ENCODE data around the gene CDH4.

Gene CDH4

DNA sequence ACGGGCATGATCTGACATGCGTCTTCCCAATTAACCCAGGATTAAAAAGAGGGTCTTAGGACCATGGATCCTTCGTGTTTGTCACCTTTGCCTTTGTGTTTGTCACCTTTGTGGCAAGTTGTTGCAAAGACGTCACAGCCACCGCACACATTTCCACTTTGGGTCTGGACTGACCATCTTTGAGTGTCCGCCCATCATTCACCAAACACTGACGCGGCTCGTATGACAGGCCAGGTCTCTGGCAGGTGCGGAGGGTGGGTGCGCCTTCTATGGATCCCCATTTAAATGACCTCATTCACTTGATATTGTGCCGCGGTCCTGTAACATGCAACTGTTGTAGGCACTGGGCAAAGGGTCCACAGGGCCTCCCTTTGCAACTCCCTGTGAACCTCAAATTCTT lies 409.5 kb downstream of the CDH4 start:
- no peak for DNase-seq

DNA sequence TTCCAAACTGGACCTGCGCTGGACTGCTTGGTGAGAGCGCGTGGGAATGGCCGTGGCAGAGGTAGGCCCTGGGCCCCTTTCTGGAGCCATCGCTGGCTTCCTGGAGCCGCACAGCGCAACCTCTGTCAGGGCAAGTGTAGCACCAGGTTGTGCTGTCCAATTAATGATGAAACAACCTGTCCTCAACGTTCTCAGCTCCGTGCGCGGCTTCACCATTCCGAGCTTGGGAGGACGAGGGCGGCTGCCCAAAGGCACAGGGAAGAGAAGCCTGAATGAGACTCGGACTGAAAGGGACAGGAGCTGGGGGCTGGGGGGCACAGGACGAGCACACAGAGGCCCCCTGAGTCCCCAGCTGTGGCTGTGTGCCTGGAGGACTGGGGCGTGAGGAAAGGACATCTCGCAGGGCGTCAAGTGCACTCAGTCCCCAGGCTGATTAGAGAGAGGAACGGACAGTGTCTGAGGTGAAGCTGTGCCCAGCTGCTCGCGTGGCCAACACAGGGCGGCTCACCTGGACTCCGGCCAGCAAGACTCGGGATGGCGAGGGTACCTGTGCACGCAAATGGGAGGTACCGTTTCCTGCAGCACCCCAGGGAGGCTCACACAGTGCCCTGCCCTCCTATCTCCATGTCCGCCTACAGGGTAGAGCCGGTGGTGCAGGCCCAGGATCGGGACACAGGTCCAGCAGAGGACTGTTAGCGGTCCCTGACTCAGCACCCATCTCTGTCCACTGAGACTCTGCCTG lies 410.3 kb downstream of the CDH4 start:
- no peak for DNase-seq

DNA sequence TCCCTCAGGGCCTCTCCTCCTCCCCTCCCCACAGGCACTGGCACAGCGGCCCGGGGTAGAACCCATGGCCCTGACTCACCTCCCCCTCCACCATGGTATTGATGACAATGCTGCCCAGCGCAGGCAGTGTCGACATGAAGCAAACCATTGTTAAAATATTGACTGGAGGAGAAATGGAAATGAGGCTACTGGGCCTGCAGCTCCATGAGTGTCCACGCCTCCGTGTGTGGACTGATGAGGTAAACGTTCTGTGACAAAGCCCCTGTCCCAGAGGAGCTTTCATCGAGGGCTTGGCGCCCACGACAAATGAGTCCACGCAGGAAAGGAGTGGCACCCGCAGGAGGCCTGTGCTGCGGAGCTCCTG lies 410.9 kb downstream of the CDH4 start:
- no peak for DNase-seq

DNA sequence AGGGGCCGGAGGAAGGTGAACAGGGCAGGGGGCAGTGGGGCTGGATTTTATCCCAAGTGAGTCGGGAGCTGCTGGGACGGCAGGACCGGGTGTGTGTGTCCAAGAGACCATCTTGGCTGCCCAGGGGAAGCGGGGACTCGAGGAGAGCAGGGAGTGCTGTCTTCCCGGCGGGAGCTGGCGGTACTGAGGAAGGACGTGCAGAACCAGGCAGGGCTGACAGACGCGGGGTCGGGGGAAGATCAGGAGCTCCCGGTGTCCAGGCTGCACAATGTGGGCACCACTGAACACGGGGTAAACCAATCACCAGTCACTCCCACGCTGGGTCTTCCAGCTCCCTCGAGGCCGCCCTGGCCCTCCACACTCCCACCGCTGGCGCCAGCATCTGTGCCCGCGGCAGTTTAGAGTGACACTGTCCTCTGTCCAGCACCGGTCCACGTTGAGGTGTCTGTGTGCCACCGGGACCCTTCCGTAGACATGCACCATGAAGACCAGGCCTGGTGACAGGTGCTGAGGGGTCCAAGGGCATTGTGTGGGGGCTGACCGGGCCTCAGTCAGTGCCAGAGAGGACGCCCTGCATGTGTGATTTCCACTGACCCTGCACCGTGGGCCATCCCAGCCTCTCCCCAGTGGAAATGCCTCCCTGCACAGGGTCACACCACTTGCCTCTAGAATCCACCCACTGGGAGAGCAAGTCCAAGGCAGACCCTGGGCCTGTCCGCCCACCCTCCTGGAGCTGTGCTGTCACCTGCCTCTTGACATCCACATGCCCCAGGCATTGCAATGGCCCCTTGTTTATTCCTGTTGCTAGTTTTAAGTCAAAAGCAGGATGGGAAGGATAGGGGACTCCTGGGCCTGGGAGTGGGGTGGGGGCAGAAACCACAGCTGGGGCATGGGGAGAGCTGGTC lies 411.7 kb downstream of the CDH4 start:
- DNase-seq: no peak

DNA sequence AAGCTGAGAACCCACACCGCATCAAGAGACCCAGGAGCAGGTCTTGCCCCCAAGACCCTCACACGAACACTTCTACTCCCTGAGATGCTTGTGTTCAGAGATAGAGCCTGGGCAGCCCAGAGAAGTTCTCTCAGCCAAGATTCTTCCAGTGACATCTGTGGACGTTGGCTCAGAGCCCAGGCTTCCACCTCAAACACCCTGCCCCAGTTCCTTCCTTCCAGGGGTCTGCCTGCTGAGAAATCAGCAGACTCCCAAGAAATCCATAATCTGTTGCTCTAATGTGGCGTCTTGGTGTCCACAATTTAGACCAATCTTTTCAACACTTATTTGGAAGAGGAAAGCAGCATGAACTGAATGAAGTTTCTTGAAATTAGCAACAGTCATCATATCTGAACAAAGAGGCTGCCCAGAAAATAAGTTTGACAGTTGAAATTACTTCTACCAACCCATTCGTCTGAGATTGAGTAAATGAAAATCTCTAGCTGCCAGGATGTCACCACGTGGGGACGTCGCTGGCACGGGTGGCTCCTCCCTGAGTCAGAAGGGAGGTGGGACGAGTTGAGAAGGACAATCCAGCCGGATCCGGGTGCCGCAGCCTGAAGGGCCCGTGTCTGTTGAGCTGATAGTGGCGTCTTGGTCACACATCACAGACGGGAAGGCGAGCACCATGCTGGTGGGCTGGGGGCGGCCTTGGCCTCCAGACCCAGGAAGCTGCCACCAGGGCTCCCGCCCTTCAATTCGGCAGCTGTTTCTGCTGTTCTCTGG lies 412.7 kb downstream of the CDH4 start:
- DNase-seq: no peak

DNA sequence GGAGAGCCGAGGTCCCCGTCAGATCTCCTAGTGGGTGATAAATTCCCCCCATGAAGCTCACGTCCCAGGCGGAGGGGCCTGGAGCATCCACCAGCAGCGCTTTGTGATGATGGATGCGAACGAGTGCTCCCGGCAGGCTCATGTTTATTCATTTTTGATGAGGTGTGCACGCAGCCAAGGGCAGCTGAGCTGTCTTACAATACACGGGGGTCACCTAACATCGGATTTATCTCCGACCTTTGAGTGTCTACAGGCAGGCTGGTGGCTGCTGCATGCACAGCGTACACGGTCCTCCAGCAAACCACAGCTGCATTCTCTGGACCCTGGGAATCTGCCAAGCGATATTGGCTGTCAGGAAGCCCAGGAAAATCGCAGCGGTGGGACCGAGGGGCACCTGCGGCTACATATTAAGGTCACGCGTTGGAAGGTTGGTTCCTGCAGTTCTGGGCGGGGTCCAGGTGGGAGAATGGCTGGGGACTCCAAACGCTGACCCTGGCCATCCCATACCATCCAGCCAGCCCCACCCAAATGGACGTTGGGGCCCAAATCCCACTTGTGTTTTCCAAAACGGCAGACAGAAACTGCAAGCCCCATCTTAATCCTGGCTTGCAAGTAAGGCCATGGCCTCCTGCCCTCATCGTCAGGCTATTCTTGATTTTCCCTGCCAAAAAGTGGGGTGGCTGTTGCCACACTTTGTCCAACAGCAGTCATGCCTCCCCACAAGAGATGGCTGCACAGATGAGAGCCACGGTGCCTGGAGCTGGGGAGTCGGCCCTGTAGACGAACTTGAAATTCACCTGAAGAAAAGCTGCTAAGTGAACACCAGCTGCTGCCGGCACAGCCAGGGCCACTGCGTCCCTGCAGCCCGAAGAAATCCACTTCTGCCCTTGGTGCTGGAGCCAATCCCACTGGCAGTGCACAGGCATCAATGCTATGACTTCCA lies 413.7 kb downstream of the CDH4 start:
- DNase-seq: no peak

DNA sequence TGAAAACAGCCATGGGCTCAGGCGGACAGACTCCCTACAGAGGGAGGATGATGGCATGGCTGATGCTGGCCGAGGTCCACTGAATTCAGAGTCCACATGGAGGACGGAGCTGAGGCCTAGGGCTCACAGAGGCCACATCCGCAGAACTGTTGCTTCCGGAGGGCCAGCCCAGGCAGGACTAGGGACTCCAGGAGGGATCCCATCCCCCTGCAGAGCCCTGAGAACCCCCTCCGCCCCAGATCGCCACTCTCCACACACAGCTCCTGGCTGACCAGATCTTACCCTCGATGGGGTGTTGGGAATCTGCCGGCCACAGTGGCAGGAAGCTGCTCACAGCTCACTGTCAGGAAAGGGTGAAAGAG lies 414.4 kb downstream of the CDH4 start:
- no peak for DNase-seq

DNA sequence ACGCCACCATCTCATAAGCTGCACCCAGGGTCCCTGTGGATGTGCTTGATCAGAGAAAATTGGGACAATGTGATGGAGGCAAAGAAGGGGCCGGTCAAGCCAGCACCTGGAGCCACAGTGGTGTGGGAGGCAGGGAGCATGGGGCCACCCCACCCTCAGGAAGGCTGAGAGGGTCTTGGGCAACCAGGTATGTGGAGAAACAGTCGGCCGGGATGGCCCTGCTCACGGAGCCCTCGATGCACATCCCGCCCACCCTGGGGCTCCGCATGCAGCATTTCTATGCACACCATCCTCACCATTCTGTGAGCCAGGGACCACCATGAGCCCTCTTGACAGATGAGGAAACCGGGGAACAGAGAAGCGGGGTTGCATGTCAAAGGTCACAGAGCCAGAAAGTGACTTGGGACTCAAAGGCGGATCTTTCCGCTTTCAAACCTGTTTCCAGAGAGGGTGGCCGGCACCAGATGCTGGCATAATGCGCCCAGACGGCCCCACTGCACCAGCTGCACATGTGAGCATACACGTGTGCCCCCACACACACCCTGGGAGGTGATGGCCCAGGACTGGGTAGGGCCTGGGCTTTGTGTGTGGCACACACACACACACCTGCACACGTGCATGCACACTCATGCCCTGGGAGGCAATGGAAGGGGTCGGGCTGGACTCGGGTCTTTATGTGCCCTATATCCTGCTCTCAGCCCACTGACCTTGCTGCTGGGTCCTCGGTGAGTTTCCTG lies 415.2 kb downstream of the CDH4 start:
- DNase-seq: no peak

DNA sequence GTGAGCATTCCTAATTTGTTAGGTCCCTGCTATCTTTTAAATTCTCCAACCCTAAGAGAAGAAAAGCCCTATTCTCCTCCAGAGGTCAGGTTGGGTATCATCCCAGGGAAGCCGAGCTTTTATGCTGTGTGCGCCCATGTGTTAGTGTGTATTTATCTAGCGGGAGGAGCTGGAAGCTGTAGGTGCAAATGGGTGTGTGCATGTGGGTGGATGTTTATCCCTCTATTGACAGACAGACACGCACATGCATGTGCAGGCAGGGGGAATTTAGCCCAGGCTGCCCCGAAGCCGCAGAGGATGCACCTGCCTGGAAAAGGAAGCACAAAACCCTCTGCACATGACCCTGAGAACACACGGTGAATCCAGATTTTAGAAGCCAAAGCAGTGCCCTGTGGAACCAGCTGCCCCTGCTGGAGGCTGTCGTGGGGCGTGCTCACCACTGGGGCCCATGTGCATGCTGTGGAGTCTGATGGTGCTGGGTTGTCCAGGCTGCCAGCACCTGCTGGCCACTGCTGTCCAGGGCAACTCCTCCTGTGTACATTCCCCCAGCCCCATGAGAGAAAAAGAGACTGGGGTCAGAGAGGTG lies 416.1 kb downstream of the CDH4 start:
- no peak for DNase-seq

DNA sequence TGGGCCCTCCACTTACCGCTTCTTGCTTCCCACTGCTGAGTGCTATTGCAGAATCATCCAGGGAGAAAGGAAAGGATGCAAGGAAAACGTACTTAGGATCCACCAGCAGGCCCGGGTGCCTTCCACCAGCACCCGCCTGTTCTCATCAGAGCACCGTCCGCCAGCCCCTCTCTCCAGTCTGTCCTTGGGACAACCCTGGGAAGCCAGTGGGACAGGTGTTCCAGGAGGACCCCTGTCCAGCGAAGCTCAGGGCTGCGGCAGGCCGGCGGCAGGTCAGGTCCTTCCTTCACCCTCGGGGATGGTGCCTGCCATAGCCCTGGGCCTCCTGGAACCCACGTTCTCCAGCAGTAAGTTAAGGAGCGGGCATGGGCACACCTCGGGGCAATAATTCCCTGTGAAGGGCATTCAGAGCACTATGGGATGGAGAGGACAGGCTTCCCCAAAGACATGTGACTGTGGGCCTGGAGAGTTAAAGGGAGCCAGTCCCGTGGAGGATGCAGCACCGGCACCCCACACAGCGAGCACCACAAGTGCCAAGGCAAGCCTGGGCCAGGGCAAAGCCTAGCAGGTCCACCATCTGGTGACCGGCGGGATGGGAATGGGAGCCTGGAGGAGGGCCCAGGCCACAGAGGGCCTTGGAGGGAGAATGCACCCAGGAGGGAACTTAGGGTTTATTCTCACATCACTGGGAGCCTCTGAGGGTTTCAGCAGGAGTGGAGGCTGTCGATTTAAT lies 416.9 kb downstream of the CDH4 start:
- DNase-seq: no peak

DNA sequence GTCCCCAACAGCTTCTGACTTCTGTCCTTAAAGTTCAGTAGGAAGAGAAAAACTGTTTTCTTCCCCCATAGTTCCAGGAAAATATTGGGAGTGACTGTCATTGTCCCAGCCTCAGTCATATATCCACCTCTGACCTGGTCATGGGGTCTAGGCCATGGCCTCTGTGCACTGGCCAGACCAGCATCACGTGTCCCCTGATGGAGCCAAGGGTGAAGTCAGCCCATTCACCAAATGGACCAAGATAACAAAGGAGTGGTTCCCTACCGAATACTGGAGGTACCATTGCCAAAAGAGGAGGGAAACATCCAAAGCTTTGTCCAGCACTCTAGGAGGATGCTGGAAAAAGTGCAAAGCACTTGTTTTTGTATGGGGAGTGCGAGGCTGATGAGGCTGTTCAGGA lies 418.2 kb downstream of the CDH4 start:
- no peak for DNase-seq

DNA sequence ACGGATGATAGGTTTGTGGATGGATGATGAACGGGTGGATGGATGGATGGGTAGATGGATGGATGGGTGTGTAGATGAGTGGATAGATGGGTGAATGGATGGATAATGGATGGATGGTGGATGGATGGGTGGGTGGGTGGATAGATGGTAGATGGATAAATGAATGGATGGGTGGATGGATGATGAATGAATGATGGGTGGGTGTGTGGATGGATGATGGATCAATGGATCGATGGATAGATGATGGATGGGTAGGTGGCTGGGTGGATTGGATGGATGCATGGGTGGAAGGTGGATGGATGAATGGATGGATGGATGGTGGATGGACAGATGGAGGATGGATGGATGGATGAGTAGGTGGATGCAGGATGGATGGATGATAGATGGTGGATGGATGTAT lies 419.5 kb downstream of the CDH4 start:
- no peak for DNase-seq

DNA sequence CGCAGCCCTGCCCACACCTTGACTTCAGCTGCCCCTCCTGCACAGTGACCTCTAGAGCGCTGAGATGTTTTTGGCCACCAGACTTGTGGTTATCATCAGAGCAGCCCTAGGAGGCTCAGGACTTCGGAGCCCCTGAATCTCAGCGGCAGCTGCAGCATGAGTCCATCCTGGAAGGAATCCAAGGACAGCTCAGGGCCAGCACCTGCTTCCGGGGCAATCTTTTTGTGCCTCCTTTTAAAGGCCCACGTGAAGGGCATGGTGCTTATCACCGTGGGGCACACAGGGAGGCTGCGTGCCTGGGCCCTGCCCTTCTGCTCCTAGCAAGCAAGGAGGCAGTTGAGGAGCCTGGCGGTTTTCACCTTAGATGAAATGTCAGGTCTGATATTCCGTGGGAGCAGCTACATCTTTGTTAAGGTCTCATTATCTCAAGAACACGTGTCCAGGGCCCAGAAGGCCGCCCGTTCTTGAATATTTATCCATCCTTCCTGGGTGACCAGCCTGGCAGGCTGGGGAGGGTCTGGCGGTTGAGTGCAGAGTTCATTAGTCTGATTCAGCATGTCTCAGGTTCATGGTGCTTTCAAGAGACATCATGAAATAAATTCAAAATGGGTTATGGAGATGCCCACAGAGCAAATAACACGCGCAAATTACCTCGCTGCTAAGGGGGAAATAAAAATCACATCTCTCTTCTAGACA lies 421.2 kb downstream of the CDH4 start:
- DNase-seq: no peak

DNA sequence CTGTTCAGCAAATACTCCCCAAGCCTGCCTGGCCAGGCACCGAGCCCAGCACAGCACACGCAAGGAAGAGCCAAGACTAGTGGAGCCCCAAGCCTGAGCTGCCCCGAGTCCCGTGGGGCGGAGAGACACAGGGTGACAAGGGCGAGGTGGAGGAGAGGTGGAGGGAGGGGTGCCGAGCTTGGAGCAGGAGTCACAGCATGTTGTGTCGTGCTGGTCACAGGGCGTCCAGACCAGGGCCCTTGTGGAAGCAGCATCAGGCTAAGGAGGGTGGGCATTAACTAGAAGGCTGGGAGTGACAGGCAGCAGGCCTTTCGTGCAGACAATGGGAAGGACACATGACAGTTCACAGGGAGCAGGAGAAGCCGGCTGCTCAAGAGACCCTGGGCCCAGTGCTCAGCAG lies 422.1 kb downstream of the CDH4 start:
- no peak for DNase-seq

DNA sequence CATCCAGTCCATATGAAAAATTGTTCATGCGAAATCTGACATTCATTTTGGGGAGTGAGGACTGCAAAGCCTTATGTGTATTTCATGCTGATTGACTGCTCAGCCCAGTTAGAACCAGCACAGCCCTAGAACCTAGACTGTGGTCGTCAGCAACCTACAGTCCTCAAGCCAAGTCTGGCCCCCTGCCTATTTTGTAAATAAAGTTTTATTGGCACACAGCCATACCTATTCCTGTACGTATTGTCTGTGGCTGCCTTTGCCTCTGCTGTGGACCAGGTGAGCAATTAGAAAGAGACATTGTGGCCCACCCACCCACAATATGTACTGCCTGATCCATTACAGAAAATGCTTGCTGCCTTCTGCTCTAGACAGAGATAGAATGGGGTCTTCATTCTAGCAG lies 422.6 kb downstream of the CDH4 start:
- DNase-seq: no peak

DNA sequence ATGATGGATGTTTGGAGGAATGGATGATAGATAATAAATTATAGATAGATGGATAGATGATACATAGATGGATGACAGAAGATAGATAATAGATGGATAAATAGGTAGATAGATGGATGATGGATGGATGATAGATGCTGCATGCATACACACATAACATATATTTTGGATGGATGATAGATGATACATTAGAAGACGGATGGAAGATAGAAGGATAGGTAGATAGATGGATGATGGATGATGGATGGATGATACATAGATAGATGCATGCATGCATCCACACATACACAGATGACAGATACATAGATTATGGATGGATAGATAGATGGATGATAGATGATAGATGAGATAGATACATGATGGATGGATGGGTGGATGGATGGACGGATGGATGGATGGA lies 425.9 kb downstream of the CDH4 start:
- no peak for DNase-seq

DNA sequence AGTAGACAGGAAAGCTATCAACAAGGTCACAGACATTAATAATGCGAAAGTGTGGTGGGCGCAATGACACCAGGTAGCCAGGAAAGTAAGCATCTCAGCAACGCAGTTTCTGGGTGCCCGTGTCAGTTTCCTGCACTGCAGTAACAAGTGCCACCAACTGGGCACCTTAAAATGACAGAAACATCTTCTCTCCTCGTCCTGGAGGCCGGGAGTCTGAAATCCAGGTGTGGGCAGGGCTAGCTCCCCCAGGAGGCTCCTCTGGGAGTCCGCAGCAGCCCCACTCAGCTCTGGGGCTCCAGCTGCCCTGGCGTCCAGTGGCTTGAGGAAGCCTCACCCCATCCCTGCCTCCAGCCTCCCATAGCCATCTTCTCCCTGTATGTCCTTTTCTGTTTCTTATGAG lies 426.4 kb downstream of the CDH4 start:
- no peak for DNase-seq

DNA sequence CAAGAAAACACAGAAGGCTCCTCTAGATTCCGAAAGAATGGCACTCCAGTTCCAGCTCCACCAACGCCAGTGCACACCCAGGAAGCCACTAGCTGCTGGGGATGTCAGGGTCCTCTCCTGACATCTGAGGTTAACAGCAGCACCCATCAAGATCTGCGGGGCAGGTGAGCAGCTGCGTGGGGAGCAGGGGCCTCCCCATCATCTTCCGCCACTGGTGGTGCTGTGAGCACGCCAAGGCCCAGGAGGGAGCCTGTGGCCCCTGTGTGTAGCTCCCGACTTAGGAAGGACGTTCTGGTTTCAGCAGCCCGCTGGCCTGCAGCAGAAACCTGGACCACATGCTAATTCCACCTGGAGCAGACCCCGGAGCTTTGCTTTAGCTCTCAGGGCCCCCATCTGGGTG lies 427.4 kb downstream of the CDH4 start:
- no peak for DNase-seq

DNA sequence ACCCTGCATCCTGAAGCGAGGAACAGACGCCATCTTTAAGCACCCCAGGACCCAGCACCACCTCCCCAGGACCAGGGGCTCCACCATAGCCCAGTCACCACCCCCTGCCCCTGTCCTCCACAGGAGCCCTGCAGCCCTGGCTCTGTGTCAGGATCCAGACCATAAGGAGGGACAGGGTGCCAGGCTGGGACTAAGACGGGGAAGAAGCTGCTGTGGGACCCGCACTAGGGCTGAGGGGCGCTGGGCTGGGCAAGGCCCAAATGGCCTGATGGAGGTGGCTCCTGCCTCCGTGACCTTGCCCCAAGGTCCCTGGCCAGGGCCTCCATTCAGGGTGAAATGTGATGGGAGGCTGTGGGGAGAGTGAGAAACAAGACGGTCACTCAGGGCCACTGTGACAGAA lies 428.0 kb downstream of the CDH4 start:
- no peak for DNase-seq
